Neural cell (in vitro differentiated cells): Measurements from ENCODE around the gene DTD1. TPM values are rescaled to one million over a fixed set of nuclear protein-coding genes. Genes with fewer than 3 reads are reported as not detected.

ENCODE experiments used
- H2AFZ ChIP-seq: fragments of 200-600, 300-800 bp; sonication (generic), shearing (Covaris generic); 2 replicates; pipeline ENCODE4 v1.6.0; 2014; ENCODE audit warnings: low read depth, mild to moderate bottlenecking, antibody characterized with exemption, low read length, moderate library complexity
- H3F3A ChIP-seq: fragments of 200-600 bp; shearing (Covaris generic); 2 replicates; pipeline ENCODE4 v1.6.1; 2016; ENCODE audit warnings: mild to moderate bottlenecking, moderate library complexity, mixed read lengths, antibody characterized with exemption, low read length; ENCODE audit not compliant: insufficient read depth, poor library complexity, severe bottlenecking
- H3K27ac ChIP-seq: fragments of 200-600, 300-800 bp; sonication (generic), shearing (Covaris generic); 2 replicates; pipeline ENCODE4 v1.5.1; 2014; ENCODE audit warnings: mild to moderate bottlenecking, low read length, moderate library complexity
- H3K27me3 ChIP-seq: fragments of 300-800, 200-600 bp; sonication (generic), shearing (Covaris generic); 2 replicates; pipeline ENCODE4 v1.6.0; 2014; ENCODE audit warnings: mild to moderate bottlenecking, low read depth, low read length, moderate library complexity; ENCODE audit not compliant: insufficient read depth
- H3K36me3 ChIP-seq: fragments of 300-800, 200-600 bp; sonication (generic), shearing (Covaris generic); 2 replicates; pipeline ENCODE4 v1.5.1; 2014; ENCODE audit warnings: mild to moderate bottlenecking, antibody characterized with exemption, low read length, moderate library complexity; ENCODE audit not compliant: insufficient read depth
- H3K4me2 ChIP-seq: fragments of 300-800, 200-600 bp; sonication (generic), shearing (Covaris generic); 2 replicates; pipeline ENCODE4 v1.6.0; 2014; ENCODE audit warnings: mild to moderate bottlenecking, low read length
- H3K4me3 ChIP-seq: fragments of 300-800, 200-600 bp; sonication (generic), shearing (Covaris generic); 2 replicates; pipeline ENCODE4 v1.5.1; 2014; ENCODE audit warnings: mild to moderate bottlenecking, low read length, moderate library complexity
- H3K79me2 ChIP-seq: fragments of 200-600 bp; shearing (Covaris generic); replicated peaks from 2 replicates; pipeline ENCODE4 v1.6.0; 2014; ENCODE audit warnings: mild to moderate bottlenecking, low read length, moderate library complexity; ENCODE audit not compliant: insufficient read depth
- H3K9ac ChIP-seq: fragments of 300-800, 200-600 bp; sonication (generic), shearing (Covaris generic); 2 replicates; pipeline ENCODE4 v1.6.1; 2016; ENCODE audit warnings: mild to moderate bottlenecking, low read length, mixed read lengths
- H3K9me2 ChIP-seq: fragments of 200-600 bp; shearing (Covaris generic); 2 replicates; pipeline ENCODE4 v1.6.1; 2016; ENCODE audit warnings: mild to moderate bottlenecking, low read length, mixed read lengths; ENCODE audit not compliant: insufficient read depth
- H3K9me3 ChIP-seq: fragments of 200-600, 300-800 bp; sonication (generic), shearing (Covaris generic); 2 replicates; pipeline ENCODE4 v1.6.1; 2016; ENCODE audit warnings: mild to moderate bottlenecking, mixed run types, low read length, moderate library complexity, mixed read lengths
- H4K20me1 ChIP-seq: fragments of 200-600 bp; shearing (Covaris generic); 2 replicates; pipeline ENCODE4 v1.6.1; 2016; ENCODE audit warnings: mild to moderate bottlenecking, mixed run types; ENCODE audit not compliant: insufficient read depth
- CTCF ChIP-seq: fragments of 450-650 bp; IDR thresholded peaks from 2 replicates; pipeline ENCODE4 v1.5.1; 2014; ENCODE audit warnings: antibody characterized with exemption, mild to moderate bottlenecking, moderate library complexity; ENCODE audit not compliant: poor library complexity, severe bottlenecking
- EP300 ChIP-seq: fragments of 450-650 bp; conservative IDR thresholded peaks from 2 replicates; pipeline ENCODE4 v1.6.1; 2014; ENCODE audit warnings: antibody characterized with exemption, mild to moderate bottlenecking, moderate library complexity; ENCODE audit not compliant: poor library complexity, severe bottlenecking
- EZH2 ChIP-seq: fragments of 200-600, 300-800 bp; shearing (Covaris generic), sonication (generic); IDR thresholded peaks from 2 replicates; pipeline ENCODE4 v1.6.1; 2014; ENCODE audit warnings: antibody characterized with exemption, low read length, borderline replicate concordance, mild to moderate bottlenecking; ENCODE audit not compliant: insufficient read depth, poor library complexity, severe bottlenecking
- MXI1 ChIP-seq: fragments of 450-650 bp; conservative IDR thresholded peaks from 2 replicates; pipeline ENCODE4 v1.6.1; 2014; ENCODE audit warnings: antibody characterized with exemption, mild to moderate bottlenecking; ENCODE audit not compliant: poor library complexity, severe bottlenecking
- POLR2AphosphoS5 ChIP-seq: IDR thresholded peaks from 2 replicates; pipeline ENCODE4 v1.6.1; 2012
- RAD21 ChIP-seq: fragments of 450-650 bp; conservative IDR thresholded peaks from 2 replicates; pipeline ENCODE4 v1.6.1; 2014; ENCODE audit warnings: antibody characterized with exemption, mild to moderate bottlenecking, moderate library complexity
- REST ChIP-seq: IDR thresholded peaks from 2 replicates; pipeline ENCODE4 v1.6.1; 2012; ENCODE audit warnings: borderline replicate concordance
- SMC3 ChIP-seq: fragments of 450-650 bp; conservative IDR thresholded peaks from 2 replicates; pipeline ENCODE4 v1.6.1; 2014; ENCODE audit warnings: antibody characterized with exemption, mild to moderate bottlenecking, moderate library complexity; ENCODE audit not compliant: poor library complexity
- TAF1 ChIP-seq: IDR thresholded peaks from 2 replicates; pipeline ENCODE4 v1.6.1; 2012; ENCODE audit warnings: low read depth
- polyA plus RNA-seq: library from polyadenylated mRNA; depleted of rRNA; stranded (reverse); fragments of >200 nt; gene quantifications from 2 replicates; pipeline ENCODE4 v1.2.3, GENCODE V29; 2014

Gene DTD1
- polyA plus RNA-seq, 1 donor from 2014 or later, result 337 TPM

- peaks cover 7% of the 10 kb centered on the region for H3K79me2 ChIP-seq
- H3K9ac ChIP-seq, result peak overlapping the region; percentile 41
- peak overlapping the region; percentile 58 for H3K4me2 ChIP-seq
- H3K36me3 ChIP-seq, result no peaks in the 10 kb centered on the region
- no peaks in the 10 kb centered on the region for H4K20me1 ChIP-seq
- H3K9me3 ChIP-seq, result no peaks in the 10 kb centered on the region
- TF ChIP-seq EP300, result peak; percentile 73
- TF ChIP-seq REST, result peak; percentile 86
- no peak for TF ChIP-seq RAD21
- TF ChIP-seq SMC3, result peak; percentile 35
- TF ChIP-seq CTCF, result no peak
- peak; percentile 89 for TF ChIP-seq MXI1
- no peak for TF ChIP-seq EZH2
- TF ChIP-seq POLR2AphosphoS5, result peak; percentile 52
- no peak for TF ChIP-seq TAF1
- H3K27me3 ChIP-seq, result no peaks in the 10 kb centered on the region
- peaks cover 5% of the 10 kb centered on the region for H3F3A ChIP-seq
- H3K9me2 ChIP-seq, result no peaks in the 10 kb centered on the region
- no peak overlapping the region for H2AFZ ChIP-seq
- peak overlapping the region; percentile 48 for H3K4me3 ChIP-seq
- H3K27ac ChIP-seq, result peak overlapping the region; percentile 89
These were observed 90.9 kb downstream of the DTD1 start for GRCh38 chr20:18678549-18679419.

- no peak overlapping the region for H2AFZ ChIP-seq
- H3K9me3 ChIP-seq, result no peaks in the 10 kb centered on the region
- no peak overlapping the region for H3K4me2 ChIP-seq
- TF ChIP-seq REST, result no peak
- no peak for TF ChIP-seq EP300
- TF ChIP-seq POLR2AphosphoS5, result no peak
- TF ChIP-seq CTCF, result no peak
- TF ChIP-seq SMC3, result no peak
- no peak for TF ChIP-seq EZH2
- no peak for TF ChIP-seq TAF1
- no peak for TF ChIP-seq MXI1
- no peak for TF ChIP-seq RAD21
- no peaks in the 10 kb centered on the region for H3K27me3 ChIP-seq
- H3F3A ChIP-seq, result peaks cover 2% of the 10 kb centered on the region
- H3K79me2 ChIP-seq, result peaks cover 7% of the 10 kb centered on the region
- no peaks in the 10 kb centered on the region for H4K20me1 ChIP-seq
- no peak overlapping the region for H3K9ac ChIP-seq
- no peaks in the 10 kb centered on the region for H3K36me3 ChIP-seq
- H3K9me2 ChIP-seq, result no peaks in the 10 kb centered on the region
- H3K27ac ChIP-seq, result no peak overlapping the region
- H3K4me3 ChIP-seq, result no peak overlapping the region
These were observed 96.0 kb downstream of the DTD1 start for GRCh38 chr20:18683839-18684238.
